NCI-H146 treated with DMSO at 0.1 percent for 48 hours (cell line): Measurements from ENCODE around the gene HIGD1C.

Source experiments
- DNase-seq: peaks from one replicate; lab custom pipeline; 2025; ENCODE audit not compliant: unreplicated experiment; lab: John Stamatoyannopoulos, UW

The HIGD1C gene

GRCh38 chr12:50981319-50982239, 29.2 kb downstream of the HIGD1C start:
- no peak for DNase-seq

DNA sequence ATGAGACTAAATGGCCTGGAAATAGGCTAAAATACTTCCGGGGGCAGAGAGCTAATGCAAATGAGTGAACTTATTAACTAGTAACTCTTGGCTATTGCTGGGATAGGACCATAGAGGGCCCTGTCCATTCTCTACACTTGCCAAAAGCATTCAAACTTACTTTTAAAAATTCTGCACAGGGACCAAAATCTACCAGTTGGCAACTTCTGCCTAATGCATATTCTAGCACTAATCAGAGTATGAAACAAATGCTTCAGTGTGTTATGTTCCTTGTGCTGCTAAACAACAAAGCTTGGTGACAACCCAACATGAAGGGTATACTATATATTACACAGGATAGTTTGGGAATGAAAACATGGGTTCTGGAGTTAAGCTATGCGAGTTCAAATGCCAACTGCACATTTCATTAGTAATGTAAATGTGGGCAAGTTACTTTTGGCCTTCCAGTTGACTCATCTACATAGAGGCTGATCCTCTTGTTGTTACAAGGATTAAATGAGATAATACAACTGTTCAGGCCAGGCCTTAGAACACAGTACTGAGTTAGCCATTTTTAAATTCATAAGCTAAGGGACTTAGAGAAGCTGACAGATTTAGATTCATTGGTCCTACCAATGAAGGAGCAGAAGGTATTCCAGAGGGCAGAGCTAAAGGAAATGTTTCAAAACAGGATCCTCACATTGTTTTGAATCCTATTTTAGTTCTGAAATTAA, 32.4 kb downstream of the HIGD1C start:
- DNase-seq: no peak

- DNase-seq: no peak
Measured at GRCh38 chr12:50985322-50985721, 33.0 kb downstream of the HIGD1C start.

- no peak for DNase-seq
Measured at GRCh38 chr12:50986966-50987737, 34.8 kb downstream of the HIGD1C start.

- DNase-seq: no peak
Measured at GRCh38 chr12:50988051-50988450, 35.7 kb downstream of the HIGD1C start.

- DNase-seq: no peak
Measured at GRCh38 chr12:50988871-50989270, 36.5 kb downstream of the HIGD1C start.

DNA sequence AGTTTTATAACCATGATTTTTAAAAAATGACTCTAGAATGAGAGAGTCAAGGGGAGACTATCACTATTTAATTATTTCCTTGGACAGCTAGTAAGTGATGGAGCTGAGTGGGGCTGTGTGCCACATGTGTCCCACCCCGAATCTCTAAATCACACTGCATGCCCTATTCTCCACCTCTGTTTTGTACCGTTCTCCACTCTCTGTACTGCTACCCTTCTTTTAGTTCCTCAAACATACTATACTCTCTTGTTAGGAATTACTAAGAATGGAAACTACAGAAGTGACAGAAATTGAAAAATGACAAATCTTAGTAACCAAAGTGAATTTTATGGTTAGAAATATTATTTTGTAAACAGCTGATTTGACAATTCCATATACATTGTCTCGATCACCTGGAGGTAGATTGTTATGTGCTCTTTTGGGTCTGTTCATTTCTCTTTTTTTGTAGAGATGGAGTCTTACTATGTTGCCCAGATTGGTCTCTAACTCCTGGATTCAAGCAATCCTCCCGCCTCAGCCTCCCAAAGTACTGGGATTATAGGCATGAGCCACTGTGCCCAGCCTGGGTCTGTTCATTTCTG, 37.9 kb downstream of the HIGD1C start:
- DNase-seq: no peak

DNA sequence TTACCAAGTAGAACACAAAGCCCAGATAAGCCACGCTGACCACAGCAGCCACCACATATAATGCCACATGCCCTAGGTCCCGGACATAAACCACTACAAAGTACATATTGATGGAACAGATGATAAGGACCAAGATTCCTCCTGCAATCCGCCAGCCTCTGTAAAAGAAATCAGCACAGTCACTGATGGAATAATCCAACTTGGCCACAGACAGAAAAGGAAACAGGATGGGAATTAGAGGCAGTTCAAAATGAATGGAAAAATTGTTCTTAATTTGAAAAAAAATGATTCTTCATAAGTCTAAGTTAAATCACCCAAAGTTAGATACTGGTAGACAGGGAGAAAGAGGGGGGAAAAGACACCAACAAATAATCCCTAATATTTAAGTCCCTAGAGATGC, 38.4 kb downstream of the HIGD1C start:
- no peak for DNase-seq

DNA sequence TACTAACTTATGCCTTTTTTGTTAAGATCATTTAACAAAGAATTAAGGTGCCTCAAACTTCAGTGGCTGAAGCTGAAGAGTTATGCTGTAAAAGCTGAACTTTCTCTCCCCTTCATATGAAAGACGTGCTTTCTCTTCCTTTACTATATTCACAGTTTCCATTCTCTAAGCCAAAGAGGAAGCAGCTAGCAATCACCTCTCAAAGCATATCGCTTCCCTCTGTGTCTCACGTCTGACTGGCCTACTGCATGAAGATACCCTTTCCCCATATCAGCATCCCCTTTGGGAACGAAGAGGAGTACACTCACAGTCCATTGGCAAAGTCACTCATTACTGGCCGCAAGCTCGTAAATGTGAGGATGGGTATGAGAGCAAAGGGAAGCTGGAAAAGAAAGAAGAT, 38.9 kb downstream of the HIGD1C start:
- DNase-seq: no peak

GRCh38 chr12:50992819-50993218, 40.5 kb downstream of the HIGD1C start:
- no peak for DNase-seq

DNA sequence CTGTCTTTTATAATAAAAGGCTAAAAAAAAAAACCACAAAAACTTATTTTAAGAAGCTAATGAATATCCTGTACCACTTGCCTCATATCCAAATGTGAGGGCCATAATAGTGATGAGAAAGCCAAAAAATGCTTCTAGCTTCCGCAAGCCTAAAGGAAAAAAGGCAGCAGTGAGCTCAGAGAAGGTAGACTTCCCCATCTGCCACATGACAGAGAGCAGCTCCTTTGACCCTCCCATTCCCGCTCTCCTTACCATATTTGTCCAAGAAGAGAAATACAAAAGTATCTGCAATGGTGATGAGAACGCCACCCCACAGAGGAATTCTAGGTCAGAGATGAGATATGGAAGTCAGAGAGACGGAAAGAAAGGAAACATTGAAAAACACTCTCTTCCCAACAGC, 46.7 kb downstream of the HIGD1C start:
- DNase-seq: no peak

- DNase-seq: no peak
Measured at GRCh38 chr12:51000245-51000644, 47.9 kb downstream of the HIGD1C start.

GRCh38 chr12:51001799-51002198, 49.5 kb downstream of the HIGD1C start:
- no peak for DNase-seq

DNA sequence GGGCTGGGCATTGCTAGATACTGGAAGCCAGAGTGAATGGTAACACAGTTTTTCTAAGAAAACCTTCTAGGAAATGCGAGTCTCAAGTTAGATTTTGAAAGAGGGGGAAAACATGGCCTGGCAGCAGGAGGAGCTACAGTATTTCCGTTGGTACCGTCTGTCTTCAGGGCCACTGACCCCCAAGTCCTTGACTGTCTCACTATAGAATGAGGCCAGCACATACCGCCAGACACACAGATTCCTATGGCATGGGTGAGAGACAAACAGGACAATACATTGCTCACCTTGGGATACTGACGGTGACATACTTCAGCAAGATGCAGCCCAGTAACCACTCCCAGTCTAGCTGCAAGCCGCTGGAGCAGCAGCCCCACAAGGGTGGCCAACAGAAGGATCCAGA, 52.2 kb downstream of the HIGD1C start:
- DNase-seq: no peak

DNA sequence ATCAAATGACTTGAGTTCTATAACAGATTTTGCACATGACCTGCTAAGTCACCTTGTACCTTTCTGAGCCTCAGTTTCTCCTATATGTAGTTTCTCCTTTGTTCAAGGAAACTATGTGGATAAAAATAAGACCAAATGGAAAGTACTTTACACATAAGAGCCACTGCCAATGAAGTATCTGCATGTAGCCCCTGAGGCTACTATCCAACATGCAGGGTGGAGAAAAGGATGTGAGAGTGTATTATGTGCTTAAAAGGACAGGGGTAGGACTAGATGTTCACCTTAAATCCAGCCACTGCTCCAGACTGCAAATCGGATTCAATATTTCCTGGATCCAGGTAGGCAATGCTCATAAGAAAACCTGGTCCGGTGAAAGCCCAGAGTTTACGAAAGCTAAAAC, 52.7 kb downstream of the HIGD1C start:
- no peak for DNase-seq

- DNase-seq: no peak
Measured at GRCh38 chr12:51005671-51006070, 53.3 kb downstream of the HIGD1C start.

GRCh38 chr12:51008329-51009055, 56.1 kb downstream of the HIGD1C start:
- DNase-seq: no peak

DNA sequence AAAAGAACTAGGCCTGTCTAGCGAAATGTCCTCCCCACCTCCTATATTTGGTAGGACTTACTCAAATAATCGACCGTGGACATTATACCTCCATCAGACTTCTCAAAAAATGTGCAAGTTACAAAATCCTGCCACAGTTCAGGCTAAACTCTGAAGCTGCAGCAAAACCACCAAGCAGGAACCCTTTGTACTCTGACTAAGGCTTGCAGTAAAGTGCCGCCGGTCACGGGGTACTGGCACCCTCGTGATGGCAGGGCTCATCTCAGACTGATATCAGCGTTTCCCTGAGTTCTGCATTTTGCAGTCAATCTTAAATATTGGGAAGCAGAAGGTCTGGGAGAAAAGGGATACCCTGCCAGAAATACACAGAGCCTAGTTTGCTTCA, 56.7 kb downstream of the HIGD1C start:
- DNase-seq: no peak

DNA sequence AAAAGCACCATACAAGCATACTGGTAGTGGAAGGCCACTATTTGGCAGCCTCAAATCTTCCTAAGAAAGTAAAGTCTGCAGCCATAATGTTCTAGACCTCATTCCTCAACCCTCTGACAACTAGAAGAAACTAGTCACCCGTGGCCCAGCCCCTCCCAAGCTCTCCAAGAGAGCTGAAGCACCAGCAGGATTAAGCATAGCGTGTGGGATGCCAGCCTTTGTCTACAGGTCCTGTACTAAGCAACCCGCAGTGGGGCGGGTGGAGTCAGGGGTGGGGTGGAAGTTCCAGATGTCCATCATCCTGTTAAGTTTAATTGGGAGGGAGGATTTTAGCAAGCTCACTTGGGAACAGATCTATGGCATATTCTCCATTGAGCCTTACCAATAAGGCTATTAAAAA, 59.6 kb downstream of the HIGD1C start:
- DNase-seq: no peak

GRCh38 chr12:51012570-51013236, 60.4 kb downstream of the HIGD1C start:
- DNase-seq: no peak
